ENCODE results near the gene SLC25A1.

Gene SLC25A1

GRCh38 chr22:19194766-19195536 is 16.4 kb upstream of the SLC25A1 start:
- peaks cover 2% of the 10 kb centered on the region for H3K79me1 ChIP-seq (replicated peaks; ENCODE audit: low read length, poor library complexity, severe bottlenecking)
- no peak for DNase-seq
- no peak overlapping the region for H3K4me2 ChIP-seq (ENCODE audit: low read length, poor library complexity, severe bottlenecking)
- H3K36me3 ChIP-seq (ENCODE audit: control insufficient read depth in 1 of 2, insufficient read depth in 2 of 2, low read depth in 1 of 2, low read length in 2 of 2), result peaks cover 20 to 65% of the 10 kb centered on the region in 2 experiments
- no peak overlapping the region for H2BK12ac ChIP-seq (ENCODE audit: low read length in 2 of 2)
- no peak overlapping the region for H4K91ac ChIP-seq (ENCODE audit: low read length)
- no peak overlapping the region for H3K4me3 ChIP-seq (ENCODE audit: insufficient read depth in 1 of 2, low read depth in 1 of 2, low read length in 2 of 2)
- no peaks in the 10 kb centered on the region for H3K9me3 ChIP-seq (ENCODE audit: control insufficient read depth, low read length)
- no peak overlapping the region for H3K4ac ChIP-seq (ENCODE audit: low read depth in 1 of 2, low read length in 2 of 2)
- H4K8ac ChIP-seq (ENCODE audit: low read length), result no peak overlapping the region
- H3K9ac ChIP-seq (ENCODE audit: low read length), result no peak overlapping the region
- no peak overlapping the region for H2AFZ ChIP-seq (ENCODE audit: low read depth, low read length)
- WGBS, result 94% methylated on average over 15 of the region's 16 CpGs
- H3K14ac ChIP-seq (ENCODE audit: low read length in 2 of 2), result no peak overlapping the region
- no peak overlapping the region for H2BK5ac ChIP-seq (ENCODE audit: low read depth, low read length, poor library complexity, severe bottlenecking)
- H3K4me1 ChIP-seq (ENCODE audit: control insufficient read depth, insufficient read depth, low read depth, low read length), result no peaks in the 10 kb centered on the region
- H3K18ac ChIP-seq (ENCODE audit: low read depth in 1 of 2, low read length in 2 of 2), result no peak overlapping the region
- H2AK5ac ChIP-seq (ENCODE audit: low read length, severe bottlenecking), result no peak overlapping the region
- H3K23ac ChIP-seq (ENCODE audit: low read length in 2 of 2), result no peak overlapping the region
- H2BK120ac ChIP-seq (ENCODE audit: low read depth, low read length), result no peak overlapping the region
- H2BK15ac ChIP-seq (ENCODE audit: low read depth, poor library complexity, severe bottlenecking), result no peak overlapping the region
- H3K27me3 ChIP-seq (ENCODE audit: control insufficient read depth in 1 of 2, insufficient read depth in 1 of 2, low read length in 2 of 2), result no peaks in the 10 kb centered on the region
- H3K27ac ChIP-seq (ENCODE audit: low read length, poor library complexity, severe bottlenecking), result no peak overlapping the region

- H3K9ac ChIP-seq (ENCODE audit: low read length), result no peak overlapping the region
- H2AK5ac ChIP-seq (ENCODE audit: low read length, severe bottlenecking), result no peak overlapping the region
- H3K4me1 ChIP-seq (ENCODE audit: control insufficient read depth, insufficient read depth, low read depth, low read length), result no peaks in the 10 kb centered on the region
- H3K36me3 ChIP-seq (ENCODE audit: control insufficient read depth in 1 of 2, insufficient read depth in 2 of 2, low read depth in 1 of 2, low read length in 2 of 2), result peaks cover 13 to 56% of the 10 kb centered on the region in 2 experiments
- no peak overlapping the region for H2BK120ac ChIP-seq (ENCODE audit: low read depth, low read length)
- H2BK15ac ChIP-seq (ENCODE audit: low read depth, poor library complexity, severe bottlenecking), result no peak overlapping the region
- H2BK12ac ChIP-seq (ENCODE audit: low read length in 2 of 2), result no peak overlapping the region
- H4K8ac ChIP-seq (ENCODE audit: low read length), result no peak overlapping the region
- H3K4me2 ChIP-seq (ENCODE audit: low read length, poor library complexity, severe bottlenecking), result no peak overlapping the region
- no peak overlapping the region for H3K18ac ChIP-seq (ENCODE audit: low read depth in 1 of 2, low read length in 2 of 2)
- 99% methylated on average over 6 of the region's 6 CpGs for WGBS
- no peaks in the 10 kb centered on the region for H3K27me3 ChIP-seq (ENCODE audit: control insufficient read depth in 1 of 2, insufficient read depth in 1 of 2, low read length in 2 of 2)
- H2BK5ac ChIP-seq (ENCODE audit: low read depth, low read length, poor library complexity, severe bottlenecking), result no peak overlapping the region
- no peaks in the 10 kb centered on the region for H3K9me3 ChIP-seq (ENCODE audit: control insufficient read depth, low read length)
- H3K79me1 ChIP-seq (replicated peaks; ENCODE audit: low read length, poor library complexity, severe bottlenecking), result peaks cover 2% of the 10 kb centered on the region
- DNase-seq, result no peak
- no peak overlapping the region for H3K4ac ChIP-seq (ENCODE audit: low read depth in 1 of 2, low read length in 2 of 2)
- no peak overlapping the region for H3K14ac ChIP-seq (ENCODE audit: low read length in 2 of 2)
- H2AFZ ChIP-seq (ENCODE audit: low read depth, low read length), result no peak overlapping the region
- no peak overlapping the region for H3K23ac ChIP-seq (ENCODE audit: low read length in 2 of 2)
- H3K27ac ChIP-seq (ENCODE audit: low read length, poor library complexity, severe bottlenecking), result no peak overlapping the region
- H4K91ac ChIP-seq (ENCODE audit: low read length), result no peak overlapping the region
- no peak overlapping the region for H3K4me3 ChIP-seq (ENCODE audit: insufficient read depth in 1 of 2, low read depth in 1 of 2, low read length in 2 of 2)
These were observed 15.3 kb upstream of the SLC25A1 start for GRCh38 chr22:19193879-19194278.

- Histone ChIP-seq H3K9me3 (ENCODE audit: control insufficient read depth, low read length) (no peaks in the 10 kb centered on the region), H2BK5ac (ENCODE audit: low read depth, low read length, poor library complexity, severe bottlenecking) (no peak overlapping the region), H3K14ac (ENCODE audit: low read length in 2 of 2) (peak overlapping the region in 1 of 2 experiments; percentile 2), H3K36me3 (ENCODE audit: control insufficient read depth in 1 of 2, insufficient read depth in 2 of 2, low read depth in 1 of 2, low read length in 2 of 2) (peaks cover 0 to 33% of the 10 kb centered on the region in 2 experiments), H3K9ac (ENCODE audit: low read length) (no peak overlapping the region), H3K18ac (ENCODE audit: low read depth in 1 of 2, low read length in 2 of 2) (no peak overlapping the region), H3K79me1 (replicated peaks; ENCODE audit: low read length, poor library complexity, severe bottlenecking) (peaks cover 2% of the 10 kb centered on the region), H2BK15ac (ENCODE audit: low read depth, poor library complexity, severe bottlenecking) (no peak overlapping the region), H3K4me1 (ENCODE audit: control insufficient read depth, insufficient read depth, low read depth, low read length) (peaks cover 1% of the 10 kb centered on the region), H3K27me3 (ENCODE audit: control insufficient read depth in 1 of 2, insufficient read depth in 1 of 2, low read length in 2 of 2) (no peaks in the 10 kb centered on the region), H3K4me2 (ENCODE audit: low read length, poor library complexity, severe bottlenecking) (no peak overlapping the region), H3K27ac (ENCODE audit: low read length, poor library complexity, severe bottlenecking) (no peak overlapping the region), H2AK5ac (ENCODE audit: low read length, severe bottlenecking) (no peak overlapping the region), H2BK120ac (ENCODE audit: low read depth, low read length) (no peak overlapping the region), H3K4ac (ENCODE audit: low read depth in 1 of 2, low read length in 2 of 2) (no peak overlapping the region), H4K91ac (ENCODE audit: low read length) (no peak overlapping the region), H2AFZ (ENCODE audit: low read depth, low read length) (no peak overlapping the region), H4K8ac (ENCODE audit: low read length) (no peak overlapping the region), H3K4me3 (ENCODE audit: insufficient read depth in 1 of 2, low read depth in 1 of 2, low read length in 2 of 2) (no peak overlapping the region), H2BK12ac (ENCODE audit: low read length in 2 of 2) (no peak overlapping the region), H3K23ac (ENCODE audit: low read length in 2 of 2) (no peak overlapping the region)
- 88% methylated on average over 5 of the region's 6 CpGs for WGBS
- DNase-seq, result no peak
These were observed 9.4 kb upstream of the SLC25A1 start for GRCh38 chr22:19187716-19188563.

- H3K4ac ChIP-seq (ENCODE audit: low read depth in 1 of 2, low read length in 2 of 2), result no peak overlapping the region
- WGBS, result 91% methylated on average over 20 of the region's 20 CpGs
These were observed 5.9 kb upstream of the SLC25A1 start for GRCh38 chr22:19184276-19184997.

More at GRCh38 chr22:19184276-19184997, 5.9 kb upstream of the SLC25A1 start:
- Histone ChIP-seq H3K36me3 (ENCODE audit: control insufficient read depth in 1 of 2, insufficient read depth in 2 of 2, low read depth in 1 of 2, low read length in 2 of 2) (peaks cover 0 to 33% of the 10 kb centered on the region in 2 experiments), H3K9me3 (ENCODE audit: control insufficient read depth, low read length) (no peaks in the 10 kb centered on the region), H3K79me1 (replicated peaks; ENCODE audit: low read length, poor library complexity, severe bottlenecking) (no peaks in the 10 kb centered on the region), H2BK15ac (ENCODE audit: low read depth, poor library complexity, severe bottlenecking) (no peak overlapping the region), H3K4me1 (ENCODE audit: control insufficient read depth, insufficient read depth, low read depth, low read length) (peaks cover 8% of the 10 kb centered on the region), H3K23ac (ENCODE audit: low read length in 2 of 2) (no peak overlapping the region), H3K9ac (ENCODE audit: low read length) (no peak overlapping the region), H2BK120ac (ENCODE audit: low read depth, low read length) (no peak overlapping the region), H2BK12ac (ENCODE audit: low read length in 2 of 2) (no peak overlapping the region), H4K91ac (ENCODE audit: low read length) (no peak overlapping the region), H4K8ac (ENCODE audit: low read length) (no peak overlapping the region), H3K14ac (ENCODE audit: low read length in 2 of 2) (no peak overlapping the region), H3K4me2 (ENCODE audit: low read length, poor library complexity, severe bottlenecking) (no peak overlapping the region), H2BK5ac (ENCODE audit: low read depth, low read length, poor library complexity, severe bottlenecking) (no peak overlapping the region), H2AK5ac (ENCODE audit: low read length, severe bottlenecking) (no peak overlapping the region), H3K27ac (ENCODE audit: low read length, poor library complexity, severe bottlenecking) (no peak overlapping the region), H3K27me3 (ENCODE audit: control insufficient read depth in 1 of 2, insufficient read depth in 1 of 2, low read length in 2 of 2) (no peaks in the 10 kb centered on the region), H3K4me3 (ENCODE audit: insufficient read depth in 1 of 2, low read depth in 1 of 2, low read length in 2 of 2) (no peak overlapping the region), H3K18ac (ENCODE audit: low read depth in 1 of 2, low read length in 2 of 2) (no peak overlapping the region), H2AFZ (ENCODE audit: low read depth, low read length) (no peak overlapping the region)
- no peak for DNase-seq
